Natural killer cell (primary cell): ENCODE measurements around the gene ANKRD10. TPM values are rescaled to one million over a fixed set of nuclear protein-coding genes. Genes with fewer than 3 reads are reported as not detected.

Source experiments
- ATAC-seq, 3 donors: fragments of 150-1000 bp in 2 of 3; fragments of 200-7000 bp in 1 of 3; cut with Tn5 transposase; 1 replicate in 1 of 3; 2 replicates in 2 of 3; pipeline ENCODE4 v1.10.0; 2021; ENCODE audit warnings: mild to moderate bottlenecking in 2 of 3, moderate library complexity in 2 of 3
- DNase-seq, 2 donors: peaks; one replicate each; pipeline versions ENCODE4 v3.0.0 to v3.0.0-alpha.2; 2013 to 2021; ENCODE audit warnings: mixed read lengths in 1 of 2
- H3K27ac ChIP-seq: one replicate; pipeline ENCODE4 v1.5.1; 2013; ENCODE audit warnings: mild to moderate bottlenecking, low read length
- H3K27me3 ChIP-seq: one replicate; pipeline ENCODE4 v1.6.1; 2013; ENCODE audit warnings: low read length; ENCODE audit not compliant: control insufficient read depth, insufficient read depth
- H3K36me3 ChIP-seq: one replicate; pipeline ENCODE4 v1.6.1; 2013; ENCODE audit warnings: low read length; ENCODE audit not compliant: control insufficient read depth, insufficient read depth
- H3K4me1 ChIP-seq: one replicate; pipeline ENCODE4 v1.6.1; 2013; ENCODE audit warnings: low read length; ENCODE audit not compliant: control insufficient read depth, insufficient read depth
- H3K4me3 ChIP-seq: one replicate; pipeline ENCODE4 v1.5.1; 2013; ENCODE audit warnings: low read length
- H3K9me3 ChIP-seq: one replicate; pipeline ENCODE4 v1.6.1; 2013; ENCODE audit warnings: low read length; ENCODE audit not compliant: control insufficient read depth, insufficient read depth
- H3K27ac Mint-ChIP-seq, 2 donors: one replicate each; pipeline ENCODE4 v1.8.0; 2022; ENCODE audit warnings: mild to moderate bottlenecking in 2 of 2, mixed read lengths in 2 of 2, moderate library complexity in 1 of 2
- H3K27me3 Mint-ChIP-seq, 2 donors: one replicate each; pipeline ENCODE4 v1.8.0; 2022; ENCODE audit warnings: low read depth in 2 of 2, mixed read lengths in 2 of 2
- H3K36me3 Mint-ChIP-seq: one replicate; pipeline ENCODE4 v1.8.0; 2022; ENCODE audit warnings: mixed read lengths
- H3K4me1 Mint-ChIP-seq, 2 donors: one replicate each; pipeline ENCODE4 v1.8.0; 2022; ENCODE audit warnings: mixed read lengths in 2 of 2
- H3K4me3 Mint-ChIP-seq: one replicate; pipeline ENCODE4 v1.8.0; 2022; ENCODE audit warnings: mild to moderate bottlenecking, moderate library complexity, mixed read lengths
- H3K9me3 Mint-ChIP-seq, 2 donors: one replicate each; pipeline ENCODE4 v1.8.0; 2022; ENCODE audit warnings: mixed read lengths in 2 of 2
- WGBS: methylation state at CpG from one replicate; pipeline ENCODE4 v1.1.7; 2013; ENCODE audit warnings: missing lambda C conversion rate; ENCODE audit not compliant: insufficient coverage; 5-methylcytosine and 5-hydroxymethylcytosine counted together
- intact Hi-C: fragments of 100-400 bp; cut with micrococcal nuclease; formaldehyde crosslinking; loops from one replicate; pipeline ENCODE4 v1.14.2; 2022
- total RNA-seq, 4 donors: library from RNA; stranded (reverse); fragments of 120-200 nt in 1 of 4; gene quantifications; one replicate each; pipeline versions ENCODE4 v1.2.3 to v1.2.4, GENCODE V29; 2013 to 2022
- TF ChIP-seq, protein P1 (sequence below): fragments of 200-600 bp; IDR thresholded peaks from one replicate; pipeline ENCODE4 v1.8.0; 2022; ENCODE audit warnings: antibody characterized with exemption

The ANKRD10 gene
- total RNA-seq, 3 donors from 2014 or later (not counting 1 experiment from before 2014, with no cell fraction given) = 173 to 221 (median 185) TPM

DNA sequence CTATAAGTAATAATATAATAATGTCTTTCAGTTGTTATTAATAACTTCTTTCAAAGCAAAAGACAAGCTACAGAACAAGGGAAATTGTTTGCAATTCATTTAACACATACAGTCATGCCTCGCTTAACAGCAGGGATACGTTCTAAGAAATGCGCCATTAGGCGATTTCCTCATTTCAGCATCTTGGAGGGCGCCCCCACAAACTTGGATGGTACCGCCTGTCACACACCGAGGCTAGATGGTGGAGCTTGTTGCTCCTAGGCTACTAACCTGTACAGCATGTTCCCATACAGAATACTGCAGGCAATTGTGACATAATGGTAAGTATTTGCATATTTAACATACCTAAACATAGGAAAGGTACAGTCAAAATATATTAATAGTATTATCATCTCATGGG, 8.2 kb upstream of the ANKRD10 start:
- WGBS = 91% methylated on average over 7 of the region's 7 CpGs
- no peak for ATAC-seq
- H3K4me3 ChIP-seq = no peak overlapping the region
- Mint-ChIP-seq H3K4me1 (peaks cover 5 to 11% of the 10 kb centered on the region in 2 donors), H3K27ac (no peak overlapping the region), H3K9me3 (no peaks in the 10 kb centered on the region), H3K27me3 (peaks cover 42 to 64% of the 10 kb centered on the region in 2 donors), H3K36me3 (no peaks in the 10 kb centered on the region), H3K4me3 (no peak overlapping the region)
- H3K9me3 ChIP-seq = no peaks in the 10 kb centered on the region
- DNase-seq = no peak
- no peak overlapping the region for H3K27ac ChIP-seq
- intact Hi-C loops = no loop called here
- H3K36me3 ChIP-seq = no peaks in the 10 kb centered on the region
- peaks cover 19% of the 10 kb centered on the region for H3K4me1 ChIP-seq
- H3K27me3 ChIP-seq = no peaks in the 10 kb centered on the region
- TF ChIP-seq, protein P1, sequence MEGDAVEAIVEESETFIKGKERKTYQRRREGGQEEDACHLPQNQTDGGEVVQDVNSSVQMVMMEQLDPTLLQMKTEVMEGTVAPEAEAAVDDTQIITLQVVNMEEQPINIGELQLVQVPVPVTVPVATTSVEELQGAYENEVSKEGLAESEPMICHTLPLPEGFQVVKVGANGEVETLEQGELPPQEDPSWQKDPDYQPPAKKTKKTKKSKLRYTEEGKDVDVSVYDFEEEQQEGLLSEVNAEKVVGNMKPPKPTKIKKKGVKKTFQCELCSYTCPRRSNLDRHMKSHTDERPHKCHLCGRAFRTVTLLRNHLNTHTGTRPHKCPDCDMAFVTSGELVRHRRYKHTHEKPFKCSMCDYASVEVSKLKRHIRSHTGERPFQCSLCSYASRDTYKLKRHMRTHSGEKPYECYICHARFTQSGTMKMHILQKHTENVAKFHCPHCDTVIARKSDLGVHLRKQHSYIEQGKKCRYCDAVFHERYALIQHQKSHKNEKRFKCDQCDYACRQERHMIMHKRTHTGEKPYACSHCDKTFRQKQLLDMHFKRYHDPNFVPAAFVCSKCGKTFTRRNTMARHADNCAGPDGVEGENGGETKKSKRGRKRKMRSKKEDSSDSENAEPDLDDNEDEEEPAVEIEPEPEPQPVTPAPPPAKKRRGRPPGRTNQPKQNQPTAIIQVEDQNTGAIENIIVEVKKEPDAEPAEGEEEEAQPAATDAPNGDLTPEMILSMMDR = no peak

DNA sequence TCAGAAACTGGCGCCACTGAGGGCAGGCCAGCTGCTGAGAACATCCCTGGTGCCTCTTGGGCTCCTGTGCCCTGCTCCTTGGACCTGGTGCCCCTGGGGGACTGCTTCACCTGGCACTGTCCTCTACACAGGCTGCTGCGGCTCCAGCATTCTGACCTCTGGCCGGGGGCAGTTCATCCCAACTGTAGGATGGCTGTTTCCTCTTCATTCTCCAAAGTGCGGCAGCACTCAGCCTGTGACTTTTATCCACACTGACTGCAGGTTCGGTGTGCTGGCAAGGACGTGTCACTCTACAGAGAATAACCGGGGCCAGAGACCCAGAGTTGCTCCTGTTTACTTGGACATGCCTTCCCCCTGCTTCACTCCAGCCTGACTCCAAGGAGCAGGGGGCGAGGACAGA, 7.6 kb upstream of the ANKRD10 start:
- H3K27me3 Mint-ChIP-seq = peaks cover 40 to 58% of the 10 kb centered on the region in 2 donors
- no peaks in the 10 kb centered on the region for H3K36me3 Mint-ChIP-seq
- no peak for DNase-seq
- peaks cover 19% of the 10 kb centered on the region for H3K4me1 ChIP-seq
- no peaks in the 10 kb centered on the region for H3K9me3 Mint-ChIP-seq
- TF ChIP-seq, protein P1 = no peak
- no peaks in the 10 kb centered on the region for H3K36me3 ChIP-seq
- no peak for ATAC-seq
- no peak overlapping the region for H3K4me3 ChIP-seq
- no peaks in the 10 kb centered on the region for H3K27me3 ChIP-seq
- peaks cover 5 to 11% of the 10 kb centered on the region in 2 donors for H3K4me1 Mint-ChIP-seq
- intact Hi-C loops = no loop called here
- no peak overlapping the region for H3K4me3 Mint-ChIP-seq
- H3K27ac Mint-ChIP-seq = no peak overlapping the region
- no peak overlapping the region for H3K27ac ChIP-seq
- 80% methylated on average over 8 of the region's 8 CpGs for WGBS
- no peaks in the 10 kb centered on the region for H3K9me3 ChIP-seq

DNA sequence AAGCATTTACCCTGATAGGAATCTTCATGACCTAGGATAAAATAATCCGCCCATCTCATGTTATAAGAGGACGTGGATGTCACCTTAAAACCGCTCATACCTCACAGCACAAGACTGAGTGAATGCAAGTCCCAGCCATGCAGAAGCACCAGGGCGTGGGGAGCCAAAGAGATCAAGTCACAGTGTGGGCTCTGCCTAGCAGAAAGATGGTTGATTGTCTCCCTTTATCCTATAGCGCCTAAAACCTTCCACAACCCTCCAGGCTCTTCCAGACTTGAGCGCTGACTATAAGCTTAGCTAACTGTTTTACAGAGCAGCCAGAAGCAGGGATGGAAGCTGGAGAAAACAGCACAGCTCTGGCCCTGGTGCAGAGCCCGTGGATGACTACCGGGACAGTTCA, 6.8 kb upstream of the ANKRD10 start:
- no peaks in the 10 kb centered on the region for H3K36me3 ChIP-seq
- 91% methylated on average over 8 of the region's 8 CpGs for WGBS
- H3K9me3 ChIP-seq = no peaks in the 10 kb centered on the region
- Mint-ChIP-seq H3K27me3 (peaks cover 39 to 50% of the 10 kb centered on the region in 2 donors), H3K4me3 (no peak overlapping the region), H3K27ac (no peak overlapping the region), H3K36me3 (no peaks in the 10 kb centered on the region), H3K4me1 (peaks cover 6 to 11% of the 10 kb centered on the region in 2 donors), H3K9me3 (no peaks in the 10 kb centered on the region)
- TF ChIP-seq, protein P1 = no peak
- peaks cover 19% of the 10 kb centered on the region for H3K4me1 ChIP-seq
- no peaks in the 10 kb centered on the region for H3K27me3 ChIP-seq
- H3K27ac ChIP-seq = no peak overlapping the region
- no peak for DNase-seq
- H3K4me3 ChIP-seq = no peak overlapping the region
- no peak for ATAC-seq
- intact Hi-C loops = no loop called here

DNA sequence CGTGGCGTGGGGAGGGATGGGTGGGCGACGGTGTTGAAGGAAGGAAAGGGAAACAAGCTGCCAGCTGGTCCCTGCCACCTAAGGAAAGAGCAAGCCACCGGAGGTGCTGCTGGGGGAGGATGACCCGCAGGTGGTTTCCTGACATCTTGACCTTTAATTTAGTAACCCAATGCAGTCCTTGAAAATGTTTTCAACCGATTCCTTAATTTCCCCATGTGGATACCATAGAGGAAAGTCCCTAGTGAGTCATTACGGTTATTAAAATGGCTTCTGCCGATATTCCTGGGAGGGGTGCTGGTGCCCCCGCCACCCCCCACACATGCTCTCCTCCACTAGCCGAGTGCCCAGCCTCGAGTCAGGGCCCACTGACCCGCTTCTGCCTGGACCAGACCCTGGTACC, 6.3 kb upstream of the ANKRD10 start:
- peaks cover 11% of the 10 kb centered on the region in 2 donors for H3K4me1 Mint-ChIP-seq
- no peak overlapping the region for H3K4me3 ChIP-seq
- DNase-seq (no peak), ATAC-seq (no peak)
- H3K9me3 Mint-ChIP-seq = no peaks in the 10 kb centered on the region
- TF ChIP-seq, protein P1 = no peak
- no peaks in the 10 kb centered on the region for H3K9me3 ChIP-seq
- H3K36me3 ChIP-seq = no peaks in the 10 kb centered on the region
- no peak overlapping the region for H3K27ac Mint-ChIP-seq
- intact Hi-C loops = no loop called here
- peaks cover 36 to 48% of the 10 kb centered on the region in 2 donors for H3K27me3 Mint-ChIP-seq
- H3K4me1 ChIP-seq = peaks cover 19% of the 10 kb centered on the region
- no peaks in the 10 kb centered on the region for H3K27me3 ChIP-seq
- no peaks in the 10 kb centered on the region for H3K36me3 Mint-ChIP-seq
- 39% methylated on average over 13 of the region's 13 CpGs for WGBS
- no peak overlapping the region for H3K27ac ChIP-seq
- H3K4me3 Mint-ChIP-seq = no peak overlapping the region
